GM12872 (cell line): Measurements from ENCODE around the gene CHST11.

Experiments
- TF ChIP-seq, protein P1 (sequence below): IDR thresholded peaks from 3 replicates; pipeline ENCODE4 v1.5.1; 2011; ENCODE audit warnings: low read depth, mild to moderate bottlenecking, low read length, moderate library complexity; ENCODE audit not compliant: insufficient read depth

The CHST11 gene

GRCh38 chr12:104454997-104455396, 1.8 kb upstream of the CHST11 start:
- TF ChIP-seq, protein P1, sequence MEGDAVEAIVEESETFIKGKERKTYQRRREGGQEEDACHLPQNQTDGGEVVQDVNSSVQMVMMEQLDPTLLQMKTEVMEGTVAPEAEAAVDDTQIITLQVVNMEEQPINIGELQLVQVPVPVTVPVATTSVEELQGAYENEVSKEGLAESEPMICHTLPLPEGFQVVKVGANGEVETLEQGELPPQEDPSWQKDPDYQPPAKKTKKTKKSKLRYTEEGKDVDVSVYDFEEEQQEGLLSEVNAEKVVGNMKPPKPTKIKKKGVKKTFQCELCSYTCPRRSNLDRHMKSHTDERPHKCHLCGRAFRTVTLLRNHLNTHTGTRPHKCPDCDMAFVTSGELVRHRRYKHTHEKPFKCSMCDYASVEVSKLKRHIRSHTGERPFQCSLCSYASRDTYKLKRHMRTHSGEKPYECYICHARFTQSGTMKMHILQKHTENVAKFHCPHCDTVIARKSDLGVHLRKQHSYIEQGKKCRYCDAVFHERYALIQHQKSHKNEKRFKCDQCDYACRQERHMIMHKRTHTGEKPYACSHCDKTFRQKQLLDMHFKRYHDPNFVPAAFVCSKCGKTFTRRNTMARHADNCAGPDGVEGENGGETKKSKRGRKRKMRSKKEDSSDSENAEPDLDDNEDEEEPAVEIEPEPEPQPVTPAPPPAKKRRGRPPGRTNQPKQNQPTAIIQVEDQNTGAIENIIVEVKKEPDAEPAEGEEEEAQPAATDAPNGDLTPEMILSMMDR: no peak

DNA sequence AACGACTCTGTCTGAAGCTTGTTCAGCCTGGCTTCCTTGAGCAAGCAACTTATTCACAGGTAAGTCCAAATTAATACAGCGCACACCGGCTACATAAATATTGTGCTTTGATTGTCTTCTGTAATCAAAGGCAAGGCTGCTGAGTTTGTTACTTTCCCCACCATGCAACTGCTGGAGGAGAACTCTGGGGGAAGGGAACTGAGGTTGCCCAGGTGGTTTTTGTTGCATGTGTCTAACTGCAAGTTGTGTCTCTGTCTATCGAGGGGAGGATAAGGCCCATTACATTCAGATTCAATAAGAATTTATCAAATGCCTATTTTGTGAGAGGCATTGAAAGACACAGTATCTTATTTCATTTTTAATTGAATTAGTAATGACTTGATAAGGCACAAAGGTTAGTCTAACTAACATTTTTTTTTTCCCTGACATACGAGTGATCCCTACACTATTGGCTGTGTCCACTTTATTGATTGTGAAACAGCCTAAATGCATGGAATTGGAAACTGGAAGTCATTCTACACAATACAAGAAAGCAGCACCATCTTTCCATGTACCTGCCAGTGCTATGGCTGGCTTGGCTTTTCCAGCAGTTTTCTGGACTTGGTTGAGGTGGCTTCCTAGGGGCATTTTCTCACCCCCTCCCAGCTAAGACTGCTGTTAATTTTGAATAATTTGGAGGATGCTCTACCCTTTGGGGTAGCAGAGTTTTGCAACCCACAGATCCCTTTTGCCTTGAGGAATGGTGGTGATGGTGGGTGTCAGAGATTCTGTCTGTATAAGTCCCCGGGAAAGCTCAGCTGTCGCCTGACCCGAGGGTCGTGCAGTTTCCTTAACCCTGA, 951 bp upstream of the CHST11 start:
- TF ChIP-seq, protein P1: no peak

- TF ChIP-seq, protein P1: peak; percentile 63
Observed at GRCh38 chr12:104456950-104457745, 400 bp downstream of the CHST11 start.

GRCh38 chr12:104457746-104458693, 1.3 kb downstream of the CHST11 start:
- TF ChIP-seq, protein P1: peak; percentile 18; the same call in 1 of the 3 replicates

GRCh38 chr12:104458694-104459367, 2.1 kb downstream of the CHST11 start:
- TF ChIP-seq, protein P1: no peak

- TF ChIP-seq, protein P1: no peak
Observed at GRCh38 chr12:104459368-104459909, 2.7 kb downstream of the CHST11 start.
